ENCODE data around the gene CAT.

CAT gene

DNA sequence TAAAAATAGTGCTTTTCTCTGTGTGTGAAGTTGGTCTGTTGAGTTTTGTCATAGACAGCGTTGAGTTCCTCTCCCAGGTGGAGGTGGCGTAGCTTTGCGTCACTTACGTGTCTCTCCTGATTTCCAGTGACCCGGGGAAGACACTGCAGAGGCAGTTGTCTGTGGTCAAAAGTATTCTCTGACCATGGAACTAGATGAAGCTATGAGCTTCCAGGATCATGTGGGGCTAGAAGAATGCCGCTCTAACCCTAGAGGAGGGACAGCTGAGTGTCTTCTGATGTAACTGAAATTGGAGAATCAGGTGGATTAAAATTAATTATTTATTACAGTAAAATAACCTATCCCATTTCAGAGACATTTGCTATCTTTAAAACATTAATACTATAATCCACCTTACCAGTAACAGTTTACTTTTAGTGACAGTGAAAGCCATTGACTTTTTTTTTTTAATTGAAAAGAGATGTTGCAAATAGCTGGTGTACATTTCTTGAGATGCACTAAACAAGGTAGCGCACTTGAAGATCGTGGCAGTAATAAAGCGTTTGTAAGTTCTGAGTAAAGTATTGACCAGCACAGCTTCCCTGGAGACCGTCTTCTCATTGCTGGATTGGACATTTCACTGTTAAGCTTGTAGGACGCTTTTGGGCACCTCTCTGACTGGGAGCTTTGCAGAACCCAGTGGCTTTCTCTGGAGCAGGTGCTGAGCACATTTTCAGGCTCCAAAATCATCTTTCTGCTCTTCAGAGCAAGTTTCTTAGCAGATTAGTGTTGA is 9.7 kb downstream of the CAT start:
- H3K79me1 ChIP-seq (ENCODE audit: low read depth, low read length): no peaks in the 10 kb centered on the region
- H3K36me3 ChIP-seq (replicated peaks in 1 of 2; ENCODE audit: control insufficient read depth in 2 of 2, insufficient read depth in 2 of 2, low read length in 2 of 2): no peaks in the 10 kb centered on the region
- peaks cover 0 to 15% (median 0%) of the 10 kb centered on the region in 3 experiments for H3K27me3 ChIP-seq (ENCODE audit: control insufficient read depth in 3 of 3, insufficient read depth in 3 of 3, low read depth in 1 of 3, low read length in 3 of 3)
- no peak overlapping the region for H3K9ac ChIP-seq (ENCODE audit: low read depth, low read length, poor library complexity)
- H2BK120ac ChIP-seq (ENCODE audit: low read depth, low read length): no peak overlapping the region
- H3K4me1 ChIP-seq (ENCODE audit: control insufficient read depth in 2 of 2, insufficient read depth in 1 of 2, low read depth in 1 of 2, low read length in 2 of 2): no peaks in the 10 kb centered on the region
- H2BK15ac ChIP-seq (ENCODE audit: low read length): no peak overlapping the region
- no peak overlapping the region for H3K4me2 ChIP-seq (ENCODE audit: insufficient read depth, low read length, poor library complexity, severe bottlenecking)
- no peak overlapping the region for H2AFZ ChIP-seq (ENCODE audit: low read length)
- H4K8ac ChIP-seq (ENCODE audit: low read depth, low read length): no peak overlapping the region
- H2BK5ac ChIP-seq (ENCODE audit: low read length): no peak overlapping the region
- DNase-seq (ENCODE audit: low spot score): no peak
- H3K14ac ChIP-seq (ENCODE audit: low read length): no peak overlapping the region
- no peak overlapping the region for H2AK5ac ChIP-seq (ENCODE audit: low read depth, low read length)
- H3K23ac ChIP-seq (ENCODE audit: low read depth, low read length, poor library complexity): no peak overlapping the region
- H3K18ac ChIP-seq (ENCODE audit: low read length): no peak overlapping the region
- H3K9me3 ChIP-seq (replicated peaks in 1 of 2; ENCODE audit: control insufficient read depth in 2 of 2, insufficient read depth in 1 of 2, low read depth in 1 of 2, low read length in 2 of 2): no peaks in the 10 kb centered on the region
- no CpG with 5 or more reads among the region's 11 CpGs for WGBS, 2 donors (ENCODE audit: extremely low coverage in 2 of 2, insufficient read length in 2 of 2, insufficient replicate concordance in 1 of 2)
- no peak overlapping the region for H4K91ac ChIP-seq (ENCODE audit: low read depth, low read length, poor library complexity)
- H2BK12ac ChIP-seq (ENCODE audit: low read length): no peak overlapping the region
- H3K27ac ChIP-seq (replicated peaks; ENCODE audit: low read length): no peak overlapping the region
- H3K4ac ChIP-seq (ENCODE audit: low read length): no peak overlapping the region
- H3K4me3 ChIP-seq (ENCODE audit: low read length in 2 of 2): no peak overlapping the region

DNA sequence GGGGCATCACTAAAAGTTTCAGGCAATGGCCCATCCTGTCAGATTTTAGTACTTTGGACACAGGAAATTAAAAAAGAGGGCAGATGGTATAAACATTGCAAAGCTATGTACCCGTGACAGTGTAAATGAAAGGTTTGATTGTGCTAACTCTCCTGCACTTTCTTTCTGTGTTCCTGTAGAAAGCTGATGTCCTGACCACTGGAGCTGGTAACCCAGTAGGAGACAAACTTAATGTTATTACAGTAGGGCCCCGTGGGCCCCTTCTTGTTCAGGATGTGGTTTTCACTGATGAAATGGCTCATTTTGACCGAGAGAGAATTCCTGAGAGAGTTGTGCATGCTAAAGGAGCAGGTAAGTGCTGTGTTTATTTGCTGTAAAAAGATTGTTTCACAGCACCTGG is 10.3 kb downstream of the CAT start:
- Histone ChIP-seq H3K4me2 (ENCODE audit: insufficient read depth, low read length, poor library complexity, severe bottlenecking) (no peak overlapping the region), H2BK15ac (ENCODE audit: low read length) (no peak overlapping the region), H3K79me1 (ENCODE audit: low read depth, low read length) (no peaks in the 10 kb centered on the region), H2AFZ (ENCODE audit: low read length) (no peak overlapping the region), H3K14ac (ENCODE audit: low read length) (no peak overlapping the region), H4K91ac (ENCODE audit: low read depth, low read length, poor library complexity) (no peak overlapping the region), H3K23ac (ENCODE audit: low read depth, low read length, poor library complexity) (no peak overlapping the region), H3K4me1 (ENCODE audit: control insufficient read depth in 2 of 2, insufficient read depth in 1 of 2, low read depth in 1 of 2, low read length in 2 of 2) (no peaks in the 10 kb centered on the region), H3K4ac (ENCODE audit: low read length) (no peak overlapping the region), H3K9ac (ENCODE audit: low read depth, low read length, poor library complexity) (no peak overlapping the region), H4K8ac (ENCODE audit: low read depth, low read length) (no peak overlapping the region), H3K36me3 (replicated peaks in 1 of 2; ENCODE audit: control insufficient read depth in 2 of 2, insufficient read depth in 2 of 2, low read length in 2 of 2) (peaks cover 0 to 3% of the 10 kb centered on the region in 2 donors), H3K4me3 (ENCODE audit: low read length in 2 of 2) (no peak overlapping the region), H2BK120ac (ENCODE audit: low read depth, low read length) (no peak overlapping the region), H2BK12ac (ENCODE audit: low read length) (no peak overlapping the region), H2BK5ac (ENCODE audit: low read length) (no peak overlapping the region), H3K18ac (ENCODE audit: low read length) (no peak overlapping the region), H3K27ac (replicated peaks; ENCODE audit: low read length) (no peak overlapping the region), H3K9me3 (replicated peaks in 1 of 2; ENCODE audit: control insufficient read depth in 2 of 2, insufficient read depth in 1 of 2, low read depth in 1 of 2, low read length in 2 of 2) (no peaks in the 10 kb centered on the region), H3K27me3 (ENCODE audit: control insufficient read depth in 3 of 3, insufficient read depth in 3 of 3, low read depth in 1 of 3, low read length in 3 of 3) (peaks cover 0 to 15% (median 0%) of the 10 kb centered on the region in 3 experiments), H2AK5ac (ENCODE audit: low read depth, low read length) (no peak overlapping the region)
- no CpG with 5 or more reads among the region's 3 CpGs for WGBS, 2 donors (ENCODE audit: extremely low coverage in 2 of 2, insufficient read length in 2 of 2, insufficient replicate concordance in 1 of 2)
- no peak for DNase-seq (ENCODE audit: low spot score)

DNA sequence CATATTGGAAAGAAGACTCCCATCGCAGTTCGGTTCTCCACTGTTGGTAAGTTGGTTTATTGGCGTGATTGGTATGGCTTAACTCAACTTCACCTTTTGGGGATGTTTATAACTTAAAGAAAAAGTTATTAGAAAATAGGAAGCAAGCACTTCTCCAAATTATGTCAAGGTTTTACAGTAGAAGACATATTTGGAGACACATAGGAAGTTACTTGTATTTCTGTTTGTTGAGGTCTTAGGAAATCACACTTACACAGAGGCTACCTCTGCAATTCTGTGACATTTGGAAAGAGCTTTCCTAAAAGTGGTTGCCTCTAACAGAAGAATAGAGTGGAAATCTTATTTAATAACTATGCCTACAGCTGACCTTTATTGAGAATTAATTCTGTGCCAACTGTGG is 12.3 kb downstream of the CAT start:
- H3K23ac ChIP-seq (ENCODE audit: low read depth, low read length, poor library complexity): no peak overlapping the region
- H4K91ac ChIP-seq (ENCODE audit: low read depth, low read length, poor library complexity): no peak overlapping the region
- no peak overlapping the region for H2BK12ac ChIP-seq (ENCODE audit: low read length)
- peaks cover 0 to 4% of the 10 kb centered on the region in 2 donors for H3K36me3 ChIP-seq (replicated peaks in 1 of 2; ENCODE audit: control insufficient read depth in 2 of 2, insufficient read depth in 2 of 2, low read length in 2 of 2)
- H3K27ac ChIP-seq (replicated peaks; ENCODE audit: low read length): no peak overlapping the region
- H3K4me3 ChIP-seq (ENCODE audit: low read length in 2 of 2): no peak overlapping the region
- H3K4ac ChIP-seq (ENCODE audit: low read length): no peak overlapping the region
- H3K18ac ChIP-seq (ENCODE audit: low read length): no peak overlapping the region
- H2BK5ac ChIP-seq (ENCODE audit: low read length): no peak overlapping the region
- H2AK5ac ChIP-seq (ENCODE audit: low read depth, low read length): no peak overlapping the region
- no peaks in the 10 kb centered on the region for H3K4me1 ChIP-seq (ENCODE audit: control insufficient read depth in 2 of 2, insufficient read depth in 1 of 2, low read depth in 1 of 2, low read length in 2 of 2)
- no peaks in the 10 kb centered on the region for H3K79me1 ChIP-seq (ENCODE audit: low read depth, low read length)
- WGBS, 2 donors (ENCODE audit: extremely low coverage in 2 of 2, insufficient read length in 2 of 2, insufficient replicate concordance in 1 of 2): no CpG with 5 or more reads among the region's 3 CpGs
- H2AFZ ChIP-seq (ENCODE audit: low read length): no peak overlapping the region
- no peak overlapping the region for H3K9ac ChIP-seq (ENCODE audit: low read depth, low read length, poor library complexity)
- no peak overlapping the region for H2BK120ac ChIP-seq (ENCODE audit: low read depth, low read length)
- DNase-seq (ENCODE audit: low spot score): no peak
- no peak overlapping the region for H3K14ac ChIP-seq (ENCODE audit: low read length)
- H3K4me2 ChIP-seq (ENCODE audit: insufficient read depth, low read length, poor library complexity, severe bottlenecking): no peak overlapping the region
- H2BK15ac ChIP-seq (ENCODE audit: low read length): no peak overlapping the region
- H3K27me3 ChIP-seq (ENCODE audit: control insufficient read depth in 3 of 3, insufficient read depth in 3 of 3, low read depth in 1 of 3, low read length in 3 of 3): peaks cover 0 to 15% (median 0%) of the 10 kb centered on the region in 3 experiments
- no peaks in the 10 kb centered on the region for H3K9me3 ChIP-seq (replicated peaks in 1 of 2; ENCODE audit: control insufficient read depth in 2 of 2, insufficient read depth in 1 of 2, low read depth in 1 of 2, low read length in 2 of 2)
- no peak overlapping the region for H4K8ac ChIP-seq (ENCODE audit: low read depth, low read length)

DNA sequence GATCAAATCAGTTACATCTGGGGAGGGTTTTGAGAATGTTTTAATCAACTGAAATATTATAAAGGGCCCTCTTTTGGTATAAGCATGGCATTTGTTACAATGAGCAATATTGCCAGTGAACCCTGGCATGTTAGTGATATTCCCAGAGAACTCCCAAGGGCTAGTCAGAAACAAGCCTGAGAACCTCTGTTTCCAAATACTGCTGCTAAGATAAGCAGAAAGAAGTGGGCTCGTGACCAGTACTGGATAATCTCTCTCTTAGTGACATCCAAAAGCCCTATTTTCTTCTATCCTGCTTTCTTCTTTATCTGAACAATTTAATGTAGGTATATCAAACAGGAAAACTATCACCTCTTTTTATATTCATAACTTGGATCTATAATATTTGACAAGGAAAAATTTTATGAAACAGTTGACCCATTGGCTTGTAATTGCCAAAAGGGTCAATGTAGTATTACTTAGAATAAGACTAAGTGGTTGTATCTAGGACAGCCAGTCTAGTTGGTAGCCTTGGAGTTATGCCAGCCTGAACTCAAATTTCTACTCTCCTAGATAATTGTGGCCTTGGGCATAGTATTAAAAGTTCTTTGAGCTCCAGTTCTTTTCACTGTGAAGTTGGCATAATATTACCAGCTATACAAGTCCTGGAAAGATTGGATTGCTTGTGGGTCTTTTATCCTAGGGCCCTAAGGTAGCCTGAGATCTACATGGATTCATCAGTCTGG is 15.7 kb downstream of the CAT start:
- Histone ChIP-seq H3K9me3 (replicated peaks in 1 of 2; ENCODE audit: control insufficient read depth in 2 of 2, insufficient read depth in 1 of 2, low read depth in 1 of 2, low read length in 2 of 2) (no peaks in the 10 kb centered on the region), H3K23ac (ENCODE audit: low read depth, low read length, poor library complexity) (no peak overlapping the region), H3K4me3 (ENCODE audit: low read length in 2 of 2) (no peak overlapping the region), H3K14ac (ENCODE audit: low read length) (no peak overlapping the region), H3K18ac (ENCODE audit: low read length) (no peak overlapping the region), H3K9ac (ENCODE audit: low read depth, low read length, poor library complexity) (no peak overlapping the region), H2BK120ac (ENCODE audit: low read depth, low read length) (no peak overlapping the region), H2BK12ac (ENCODE audit: low read length) (no peak overlapping the region), H3K4me1 (ENCODE audit: control insufficient read depth in 2 of 2, insufficient read depth in 1 of 2, low read depth in 1 of 2, low read length in 2 of 2) (peaks cover 0 to 2% of the 10 kb centered on the region in 2 donors), H3K79me1 (ENCODE audit: low read depth, low read length) (no peaks in the 10 kb centered on the region), H2BK15ac (ENCODE audit: low read length) (no peak overlapping the region), H3K4ac (ENCODE audit: low read length) (no peak overlapping the region), H2AK5ac (ENCODE audit: low read depth, low read length) (no peak overlapping the region), H3K27me3 (ENCODE audit: control insufficient read depth in 3 of 3, insufficient read depth in 3 of 3, low read depth in 1 of 3, low read length in 3 of 3) (peaks cover 0 to 16% (median 0%) of the 10 kb centered on the region in 3 experiments), H3K36me3 (replicated peaks in 1 of 2; ENCODE audit: control insufficient read depth in 2 of 2, insufficient read depth in 2 of 2, low read length in 2 of 2) (peaks cover 0 to 10% of the 10 kb centered on the region in 2 donors), H4K8ac (ENCODE audit: low read depth, low read length) (no peak overlapping the region), H3K27ac (replicated peaks; ENCODE audit: low read length) (no peak overlapping the region), H2AFZ (ENCODE audit: low read length) (no peak overlapping the region), H4K91ac (ENCODE audit: low read depth, low read length, poor library complexity) (no peak overlapping the region), H2BK5ac (ENCODE audit: low read length) (no peak overlapping the region), H3K4me2 (ENCODE audit: insufficient read depth, low read length, poor library complexity, severe bottlenecking) (no peak overlapping the region)
- WGBS, 2 donors (ENCODE audit: extremely low coverage in 2 of 2, insufficient read length in 2 of 2, insufficient replicate concordance in 1 of 2): no CpG with 5 or more reads among the region's 1 CpG
- no peak for DNase-seq (ENCODE audit: low spot score)
